ENCODE results near the gene SLC29A4.

GRCh38 chr7:5349437-5350173 lies 66.9 kb downstream of the SLC29A4 start:
- TF ChIP-seq CTCF (IDR thresholded peaks at IDR 0.05; ENCODE audit: low read length) (no peak), EZH2phosphoT487 (IDR thresholded peaks at IDR 0.05; ENCODE audit: low read length) (no peak)

All from MM.1S (cell line).